Glutamatergic neuron (in vitro differentiated cells): ENCODE data around the gene TRIM32. TPM values are rescaled to one million over a fixed set of nuclear protein-coding genes. Genes with fewer than 3 reads are reported as not detected.

Experiments
- DNase-seq: peaks from one replicate; pipeline ENCODE4 v3.0.0; 2022
- H3K27ac Mint-ChIP-seq: one replicate; pipeline ENCODE4 v1.8.0; 2020; ENCODE audit warnings: mild to moderate bottlenecking, mixed read lengths, inconsistent platforms; ENCODE audit not compliant: unreplicated experiment
- H3K27me3 Mint-ChIP-seq: one replicate; pipeline ENCODE4 v1.8.0; 2020; ENCODE audit warnings: mild to moderate bottlenecking, moderate library complexity, mixed read lengths, inconsistent platforms; ENCODE audit not compliant: unreplicated experiment
- H3K36me3 Mint-ChIP-seq: one replicate; pipeline ENCODE4 v1.8.0; 2020; ENCODE audit warnings: mild to moderate bottlenecking, mixed read lengths, inconsistent platforms; ENCODE audit not compliant: unreplicated experiment
- H3K4me1 Mint-ChIP-seq: one replicate; pipeline ENCODE4 v1.8.0; 2020; ENCODE audit warnings: mild to moderate bottlenecking, low read depth, mixed read lengths, inconsistent platforms; ENCODE audit not compliant: unreplicated experiment
- H3K4me3 Mint-ChIP-seq: one replicate; pipeline ENCODE4 v1.8.0; 2020; ENCODE audit warnings: mild to moderate bottlenecking, mixed read lengths, inconsistent platforms; ENCODE audit not compliant: unreplicated experiment
- H3K9me3 Mint-ChIP-seq: one replicate; pipeline ENCODE4 v1.8.0; 2020; ENCODE audit warnings: mild to moderate bottlenecking, moderate library complexity, mixed read lengths, inconsistent platforms; ENCODE audit not compliant: unreplicated experiment
- total RNA-seq: library from RNA; stranded (reverse); fragmentation: NEBNext Ultra II Directional; extraction: Animal tissue kit (Norgen Biotek cat#: 25700); gene quantifications from one replicate; pipeline ENCODE4 v1.2.1, GENCODE V29; 2021; ENCODE audit not compliant: unreplicated experiment
- TF ChIP-seq, protein P1 (sequence below): fragments of 200-600 bp; sonication (generic); IDR thresholded peaks from one replicate; pipeline ENCODE4 v1.5.0; 2021; ENCODE audit not compliant: partially characterized antibody, unreplicated experiment

TRIM32 gene
- total RNA-seq, 1 donor from 2014 or later: 14.3 TPM

DNA sequence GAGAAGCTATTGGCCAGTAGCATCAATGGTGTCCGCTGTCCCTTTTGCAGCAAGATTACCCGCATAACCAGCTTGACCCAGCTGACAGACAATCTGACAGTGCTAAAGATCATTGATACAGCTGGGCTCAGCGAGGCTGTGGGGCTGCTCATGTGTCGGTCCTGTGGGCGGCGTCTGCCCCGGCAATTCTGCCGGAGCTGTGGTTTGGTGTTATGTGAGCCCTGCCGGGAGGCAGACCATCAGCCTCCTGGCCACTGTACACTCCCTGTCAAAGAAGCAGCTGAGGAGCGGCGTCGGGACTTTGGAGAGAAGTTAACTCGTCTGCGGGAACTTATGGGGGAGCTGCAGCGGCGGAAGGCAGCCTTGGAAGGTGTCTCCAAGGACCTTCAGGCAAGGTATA, 10.8 kb downstream of the TRIM32 start:
- DNase-seq: no peak
- Mint-ChIP-seq H3K9me3 (no peaks in the 10 kb centered on the region), H3K27ac (no peak overlapping the region), H3K4me1 (peaks cover 3% of the 10 kb centered on the region), H3K4me3 (no peak overlapping the region), H3K27me3 (peaks cover 6% of the 10 kb centered on the region), H3K36me3 (peaks cover 4% of the 10 kb centered on the region)
- TF ChIP-seq, protein P1, sequence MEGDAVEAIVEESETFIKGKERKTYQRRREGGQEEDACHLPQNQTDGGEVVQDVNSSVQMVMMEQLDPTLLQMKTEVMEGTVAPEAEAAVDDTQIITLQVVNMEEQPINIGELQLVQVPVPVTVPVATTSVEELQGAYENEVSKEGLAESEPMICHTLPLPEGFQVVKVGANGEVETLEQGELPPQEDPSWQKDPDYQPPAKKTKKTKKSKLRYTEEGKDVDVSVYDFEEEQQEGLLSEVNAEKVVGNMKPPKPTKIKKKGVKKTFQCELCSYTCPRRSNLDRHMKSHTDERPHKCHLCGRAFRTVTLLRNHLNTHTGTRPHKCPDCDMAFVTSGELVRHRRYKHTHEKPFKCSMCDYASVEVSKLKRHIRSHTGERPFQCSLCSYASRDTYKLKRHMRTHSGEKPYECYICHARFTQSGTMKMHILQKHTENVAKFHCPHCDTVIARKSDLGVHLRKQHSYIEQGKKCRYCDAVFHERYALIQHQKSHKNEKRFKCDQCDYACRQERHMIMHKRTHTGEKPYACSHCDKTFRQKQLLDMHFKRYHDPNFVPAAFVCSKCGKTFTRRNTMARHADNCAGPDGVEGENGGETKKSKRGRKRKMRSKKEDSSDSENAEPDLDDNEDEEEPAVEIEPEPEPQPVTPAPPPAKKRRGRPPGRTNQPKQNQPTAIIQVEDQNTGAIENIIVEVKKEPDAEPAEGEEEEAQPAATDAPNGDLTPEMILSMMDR: no peak

DNA sequence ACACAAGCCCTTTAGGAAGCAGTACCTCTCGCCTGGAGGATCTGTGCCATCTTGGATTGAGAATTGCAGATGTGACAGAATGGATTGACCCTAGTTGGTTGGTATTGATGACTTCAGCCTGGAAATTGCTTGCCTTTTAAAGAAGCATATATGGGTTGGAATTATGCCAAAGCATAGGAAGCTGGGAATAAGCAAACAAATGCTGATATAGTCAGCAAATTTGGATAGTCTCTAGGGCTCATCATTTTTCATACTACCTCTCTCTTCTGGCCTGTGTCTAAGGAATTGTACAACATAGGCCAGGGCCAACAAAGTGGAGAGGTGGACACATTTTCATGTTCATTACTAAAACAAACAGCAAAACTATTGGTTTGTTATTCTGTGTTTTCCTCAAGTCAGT, 13.2 kb downstream of the TRIM32 start:
- TF ChIP-seq, protein P1: no peak
- H3K4me3 Mint-ChIP-seq: no peak overlapping the region
- no peak overlapping the region for H3K27ac Mint-ChIP-seq
- peaks cover 3% of the 10 kb centered on the region for H3K4me1 Mint-ChIP-seq
- peaks cover 4% of the 10 kb centered on the region for H3K36me3 Mint-ChIP-seq
- H3K9me3 Mint-ChIP-seq: no peaks in the 10 kb centered on the region
- no peak for DNase-seq
- H3K27me3 Mint-ChIP-seq: peaks cover 6% of the 10 kb centered on the region

DNA sequence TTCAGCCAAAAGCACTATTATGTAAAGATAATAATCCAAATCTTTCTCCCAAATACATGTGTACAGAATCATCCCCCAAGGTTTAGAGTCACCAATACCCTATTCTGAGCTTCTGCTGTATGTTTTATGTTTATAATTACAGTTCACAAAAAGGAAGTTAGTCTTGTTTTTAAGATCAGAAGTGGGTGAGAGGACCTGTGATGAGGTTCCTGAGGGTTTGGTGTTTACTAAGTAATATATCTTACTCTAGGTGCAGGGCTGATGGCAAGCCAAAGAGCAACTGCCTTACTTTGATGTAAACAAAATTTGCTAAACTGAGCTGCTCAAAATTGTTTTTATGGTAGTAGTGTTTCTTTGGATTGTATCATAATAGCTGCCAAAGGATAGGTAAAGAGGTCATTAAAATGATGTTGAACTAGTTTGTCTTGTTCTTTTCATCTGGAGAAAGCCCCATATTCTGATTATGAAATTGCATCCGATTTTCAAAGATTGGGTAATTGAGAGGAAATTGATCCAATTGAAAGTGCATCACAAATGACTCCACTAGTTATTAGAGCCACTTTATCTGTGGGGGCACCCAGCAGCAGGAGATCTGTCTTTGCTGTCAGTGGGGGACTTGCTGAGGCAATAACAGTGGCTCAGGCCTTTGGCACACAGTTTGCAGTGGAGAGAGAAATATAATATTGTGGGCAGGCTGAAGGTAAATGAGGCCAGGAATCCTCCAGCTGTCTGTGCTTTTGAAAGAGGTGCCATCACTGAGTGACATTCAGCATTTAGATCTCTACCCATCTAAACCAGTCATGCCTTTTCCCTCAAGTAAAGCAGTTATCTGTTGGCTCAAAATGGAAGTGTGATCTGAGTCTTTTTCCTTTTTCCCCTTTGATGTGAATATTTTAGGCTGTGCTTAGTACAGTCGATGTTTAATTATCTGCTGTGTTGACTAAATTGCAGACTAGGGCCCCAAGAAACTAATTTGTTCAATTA, 14.1 kb downstream of the TRIM32 start:
- no peak overlapping the region for H3K4me3 Mint-ChIP-seq
- no peaks in the 10 kb centered on the region for H3K9me3 Mint-ChIP-seq
- TF ChIP-seq, protein P1: no peak
- H3K36me3 Mint-ChIP-seq: peaks cover 4% of the 10 kb centered on the region
- H3K27me3 Mint-ChIP-seq: peaks cover 3% of the 10 kb centered on the region
- H3K27ac Mint-ChIP-seq: peak overlapping the region; percentile 11
- no peak for DNase-seq
- H3K4me1 Mint-ChIP-seq: peaks cover 3% of the 10 kb centered on the region

DNA sequence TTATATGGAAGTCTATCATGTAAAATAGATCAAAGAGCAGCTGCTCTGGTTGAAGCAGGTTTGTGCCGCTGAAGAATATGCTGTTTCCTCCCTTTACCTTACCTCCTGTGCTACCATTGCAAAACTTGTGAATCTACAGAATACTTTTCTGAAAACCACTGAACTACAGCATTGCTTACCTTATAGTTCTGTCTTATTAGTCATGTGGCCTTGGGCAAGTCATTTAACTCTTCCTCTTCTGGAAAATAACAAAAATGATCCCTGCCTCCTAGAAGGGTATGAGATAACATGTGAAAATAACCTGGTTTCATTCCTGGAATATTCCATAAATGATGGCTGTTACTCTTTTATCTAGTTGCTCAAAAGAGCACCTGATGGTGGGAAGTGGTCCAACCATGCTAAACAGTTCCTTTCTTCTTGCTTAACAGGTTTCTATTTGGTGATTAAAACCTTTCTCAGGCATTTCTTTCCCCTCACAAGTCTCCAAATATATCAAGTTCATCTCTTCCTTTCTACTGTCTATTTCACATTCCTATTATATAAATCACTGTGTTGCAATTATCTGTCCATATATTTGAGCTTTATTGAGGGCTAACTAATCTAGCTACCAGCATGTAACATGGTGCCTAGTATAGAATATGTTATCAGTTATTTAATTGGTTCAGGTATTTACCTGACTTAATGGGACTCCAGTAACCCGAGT, 15.0 kb downstream of the TRIM32 start:
- Mint-ChIP-seq H3K36me3 (peaks cover 4% of the 10 kb centered on the region), H3K4me1 (peaks cover 3% of the 10 kb centered on the region), H3K9me3 (no peaks in the 10 kb centered on the region), H3K27ac (no peak overlapping the region), H3K4me3 (no peak overlapping the region), H3K27me3 (peaks cover 3% of the 10 kb centered on the region)
- TF ChIP-seq, protein P1: no peak
- DNase-seq: no peak
